AG04449 (cell line): Measurements from ENCODE around the gene RBM39.

Experiments used
- CTCF ChIA-PET: fragments of 350-600 bp; formaldehyde crosslinking; extraction: SDS; loops from one replicate; lab custom pipeline; 2021; ENCODE audit warnings: antibody characterized with exemption; lab: Yijun Ruan, JAX
- POLR2A ChIA-PET: fragments of 400-600, 350-600 bp; formaldehyde crosslinking; extraction: SDS; loops from one replicate; lab custom pipeline; 2020; ENCODE audit warnings: antibody characterized with exemption, inconsistent platforms; lab: Yijun Ruan, JAX
- DNase-seq: peaks from one replicate; pipeline ENCODE4 v3.0.0-alpha.2; 2010; ENCODE audit warnings: low read depth, low spot score
- H3K4me3 ChIP-seq: 2 replicates; pipeline ENCODE4 v1.5.1; 2011; ENCODE audit warnings: low read depth, mild to moderate bottlenecking, control low read depth, low read length
- TF ChIP-seq, protein P1 (sequence below): IDR thresholded peaks from one replicate; pipeline ENCODE4 v1.5.1; 2011; ENCODE audit warnings: mild to moderate bottlenecking, moderate library complexity, low read length, control low read depth, inconsistent platforms; ENCODE audit not compliant: insufficient read depth; ENCODE audit errors: missing control alignments

Gene RBM39

DNA sequence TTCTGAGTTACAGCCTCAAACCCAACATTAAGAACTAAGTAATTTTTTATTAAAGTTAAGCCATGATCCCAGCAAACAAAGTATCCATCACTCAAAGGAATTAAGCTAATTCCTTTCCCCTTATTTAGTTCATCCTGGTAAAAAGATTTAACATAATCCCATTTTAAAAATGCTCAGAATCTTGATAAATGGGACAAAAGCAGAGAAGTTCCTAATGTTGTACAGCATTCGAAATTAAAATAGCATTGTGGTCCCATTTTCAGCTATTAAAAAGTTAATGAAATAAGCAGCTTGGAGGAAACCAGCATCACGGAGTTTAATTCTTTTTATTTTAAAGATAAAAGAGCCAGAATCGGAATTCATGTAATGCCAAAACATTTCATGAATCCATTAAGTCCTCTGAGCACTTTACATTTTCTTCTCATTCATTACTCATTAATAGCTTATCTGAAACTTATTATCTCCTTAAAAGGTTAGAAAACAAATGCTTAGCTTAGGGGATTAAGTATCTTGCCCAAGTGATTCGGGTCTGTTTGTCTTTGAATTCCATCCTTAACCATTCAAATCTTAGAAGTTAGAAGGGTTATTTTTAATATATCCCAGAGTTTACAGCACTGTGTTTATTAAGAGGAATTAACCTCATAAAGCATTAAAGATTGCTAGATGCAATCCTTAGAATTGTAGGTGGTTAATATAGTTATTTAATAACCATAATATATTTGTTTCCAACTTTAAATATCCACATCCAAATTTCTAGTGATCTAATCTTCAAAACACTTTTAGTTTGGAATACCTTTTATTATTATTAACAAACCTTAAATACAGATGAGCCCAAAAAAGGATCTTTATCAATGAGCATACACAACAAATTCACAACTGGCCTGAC, 11.2 kb downstream of the RBM39 start:
- CTCF ChIA-PET: interaction anchor here (1.5 to 2.9 kb wide), 6 partner anchors 9 to 154 kb away, joined by 4 to 12 read pairs (median 5); partner anchors contain the start of gene RBM39
- no peak overlapping the region for H3K4me3 ChIP-seq
- DNase-seq: no peak
- TF ChIP-seq, protein P1, sequence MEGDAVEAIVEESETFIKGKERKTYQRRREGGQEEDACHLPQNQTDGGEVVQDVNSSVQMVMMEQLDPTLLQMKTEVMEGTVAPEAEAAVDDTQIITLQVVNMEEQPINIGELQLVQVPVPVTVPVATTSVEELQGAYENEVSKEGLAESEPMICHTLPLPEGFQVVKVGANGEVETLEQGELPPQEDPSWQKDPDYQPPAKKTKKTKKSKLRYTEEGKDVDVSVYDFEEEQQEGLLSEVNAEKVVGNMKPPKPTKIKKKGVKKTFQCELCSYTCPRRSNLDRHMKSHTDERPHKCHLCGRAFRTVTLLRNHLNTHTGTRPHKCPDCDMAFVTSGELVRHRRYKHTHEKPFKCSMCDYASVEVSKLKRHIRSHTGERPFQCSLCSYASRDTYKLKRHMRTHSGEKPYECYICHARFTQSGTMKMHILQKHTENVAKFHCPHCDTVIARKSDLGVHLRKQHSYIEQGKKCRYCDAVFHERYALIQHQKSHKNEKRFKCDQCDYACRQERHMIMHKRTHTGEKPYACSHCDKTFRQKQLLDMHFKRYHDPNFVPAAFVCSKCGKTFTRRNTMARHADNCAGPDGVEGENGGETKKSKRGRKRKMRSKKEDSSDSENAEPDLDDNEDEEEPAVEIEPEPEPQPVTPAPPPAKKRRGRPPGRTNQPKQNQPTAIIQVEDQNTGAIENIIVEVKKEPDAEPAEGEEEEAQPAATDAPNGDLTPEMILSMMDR: no peak
- POLR2A ChIA-PET: interaction anchor here (0.7 to 1.6 kb wide), 5 partner anchors 9 to 153 kb away, joined by 3 to 7 read pairs (median 5); partner anchors contain the start of gene RBM39

DNA sequence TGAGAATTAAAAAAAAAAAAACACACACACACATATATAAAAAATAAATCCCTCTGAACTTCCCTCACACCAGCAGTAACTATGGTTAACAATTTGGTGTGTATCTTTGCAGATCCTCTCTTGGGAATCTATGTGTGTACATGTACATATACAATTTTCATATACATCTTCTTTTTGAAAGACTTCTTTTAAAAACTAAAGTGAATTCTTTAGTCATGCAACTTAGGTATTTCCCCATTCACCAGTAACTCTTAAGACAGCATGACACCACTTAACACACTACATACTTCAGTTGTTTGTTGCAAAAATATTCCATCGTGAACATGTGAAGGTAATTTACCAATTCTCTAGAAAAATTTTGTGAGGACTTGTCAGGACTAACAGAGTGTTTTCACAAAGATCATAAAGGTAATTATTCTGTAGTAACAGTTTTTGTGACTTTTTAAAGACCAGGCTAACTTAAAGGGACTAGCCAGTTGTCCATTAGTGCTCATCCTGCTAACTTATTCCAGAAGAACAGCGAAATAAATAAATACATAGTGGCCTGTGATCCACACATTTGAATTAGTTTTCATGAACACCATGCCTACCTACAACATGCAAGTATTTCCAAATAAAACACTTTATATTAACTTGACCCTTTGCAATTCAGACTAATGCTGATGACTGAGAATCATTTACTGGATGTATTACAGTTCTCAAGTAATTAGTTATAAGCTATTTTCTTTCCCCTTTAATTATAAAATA, 12.1 kb downstream of the RBM39 start:
- no peak overlapping the region for H3K4me3 ChIP-seq
- POLR2A ChIA-PET: interaction anchor here (0.7 to 1.9 kb wide), 6 partner anchors 10 to 154 kb away, joined by 3 to 7 read pairs (median 6); partner anchors contain the start of gene RBM39
- DNase-seq: no peak
- TF ChIP-seq, protein P1: no peak
- CTCF ChIA-PET: interaction anchor here (1.3 to 2.9 kb wide), 7 partner anchors 10 to 155 kb away, joined by 3 to 12 read pairs (median 5); partner anchors contain the start of gene RBM39

DNA sequence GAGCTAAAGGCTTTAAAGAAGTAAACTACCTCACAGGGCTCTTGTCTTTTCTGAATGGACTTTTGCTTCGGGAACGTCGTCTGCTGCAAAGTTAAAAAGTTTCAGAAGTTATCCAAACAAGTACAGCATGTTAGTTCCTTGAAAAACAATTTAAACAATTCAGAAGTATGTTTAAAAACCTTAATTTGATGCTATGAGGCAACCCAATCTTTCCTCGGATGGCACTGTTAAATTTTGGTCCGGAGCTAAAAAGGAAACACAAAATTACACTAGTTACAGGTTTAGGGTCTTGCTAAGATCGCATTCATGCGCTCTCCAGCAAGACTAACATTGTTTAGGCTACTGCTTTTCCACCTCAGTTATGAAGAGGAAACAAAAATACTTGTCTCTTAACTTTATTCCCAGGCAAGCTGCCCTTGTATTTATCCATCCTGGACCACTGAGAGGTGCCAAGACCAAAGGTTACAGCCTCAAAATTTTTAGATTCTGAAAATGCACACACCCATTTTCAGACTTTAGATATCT, 12.7 kb downstream of the RBM39 start:
- CTCF ChIA-PET: interaction anchor here (1.3 to 2.9 kb wide), 3 partner anchors 10 to 155 kb away, joined by 3 to 12 read pairs (median 8); no protein-coding TSS in a partner anchor
- no peak for DNase-seq
- POLR2A ChIA-PET: interaction anchor here (0.7 to 1.9 kb wide), 2 partner anchors 11 to 21 kb away, joined by 3 to 7 read pairs; no protein-coding TSS in a partner anchor
- TF ChIP-seq, protein P1: no peak
- no peak overlapping the region for H3K4me3 ChIP-seq

DNA sequence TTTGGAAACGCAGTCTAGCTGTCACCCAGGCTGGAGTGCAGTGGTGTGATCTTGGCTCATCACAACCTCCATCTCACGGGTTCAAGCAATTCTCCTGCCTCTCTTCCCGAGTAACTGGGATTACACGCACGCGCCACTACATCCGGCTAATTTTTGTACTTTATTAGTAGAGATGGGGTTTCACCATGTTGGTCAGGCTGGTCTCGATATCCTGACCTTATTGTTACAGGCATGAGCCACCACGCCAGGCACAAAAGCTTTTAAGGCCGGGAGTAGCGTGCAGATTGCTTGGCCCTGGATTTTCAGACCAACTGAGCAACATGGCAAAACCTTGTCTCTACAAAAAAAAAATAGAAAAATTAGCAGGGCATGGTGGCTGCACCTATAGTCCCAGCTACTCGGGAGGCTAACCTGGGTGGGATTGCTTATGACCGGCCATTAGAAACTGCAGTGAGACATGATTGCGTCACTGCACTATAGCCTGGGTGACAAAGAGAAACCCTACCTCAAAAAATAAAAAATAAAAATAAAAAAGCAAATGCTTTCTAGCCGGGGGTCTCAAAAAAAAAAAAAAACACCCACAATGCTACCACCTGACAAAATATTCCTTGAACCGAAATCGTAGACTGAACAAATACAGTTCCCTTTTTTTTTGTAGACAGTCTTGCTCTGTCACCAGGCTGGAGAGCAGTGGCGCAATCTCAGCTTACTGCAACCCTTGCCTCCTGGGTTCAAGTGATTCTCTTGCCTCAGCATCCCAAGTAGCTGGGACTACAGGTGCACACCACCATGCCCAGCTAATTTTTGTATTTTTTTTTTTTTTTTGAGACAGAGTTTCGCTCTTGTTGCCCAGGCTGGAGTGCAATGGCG, 15.0 kb downstream of the RBM39 start:
- CTCF ChIA-PET: no interaction called here
- POLR2A ChIA-PET: interaction anchor here (0.8 kb wide), 1 partner anchor 15 kb away, joined by 3 read pairs; the partner anchor contains the start of gene RBM39
- DNase-seq: no peak
- no peak overlapping the region for H3K4me3 ChIP-seq
- TF ChIP-seq, protein P1: no peak
